A673 (cell line): ENCODE results near the gene CPTP.

Experiments
- CTCF ChIP-seq: fragments of 300-800, 200-600 bp; sonication (generic); conservative IDR thresholded peaks from 2 replicates; pipeline ENCODE4 v1.5.1; 2017; ENCODE audit warnings: low read depth, mild to moderate bottlenecking, antibody characterized with exemption, low read length, moderate library complexity, mixed read lengths
- EZH2 ChIP-seq: fragments of 200-600 bp; sonication (generic); IDR thresholded peaks from 2 replicates; pipeline ENCODE4 v1.6.1; 2017; ENCODE audit warnings: borderline replicate concordance, low read depth, mild to moderate bottlenecking, mixed read lengths, antibody characterized with exemption, low read length; ENCODE audit not compliant: poor library complexity, severe bottlenecking

GRCh38 chr1:1317420-1317819 lies 7.2 kb upstream of the CPTP start:
- TF ChIP-seq CTCF (no peak), EZH2 (no peak)
